Prostate gland (tissue), 2 donors: ENCODE results near the gene WWOX. TPM values are rescaled to one million over a fixed set of nuclear protein-coding genes. Genes with fewer than 3 reads are reported as not detected.

Experiments used
- DNase-seq: peaks from one replicate; pipeline ENCODE4 v3.0.0-alpha.2; 2019; ENCODE audit warnings: low spot score
- H3K27ac ChIP-seq, 2 donors: fragments of 200-600 bp; sonication (generic); 2 replicates each; pipeline ENCODE4 v1.5.1; 2017 to 2019
- H3K27me3 ChIP-seq: fragments of 200-600 bp; sonication (generic); replicated peaks from 2 replicates; pipeline ENCODE4 v1.5.1; 2019; ENCODE audit not compliant: insufficient read depth
- H3K36me3 ChIP-seq, 2 donors: fragments of 200-600 bp; sonication (generic); 1 replicate in 1 of 2; 2 replicates in 1 of 2; pipeline versions ENCODE4 v1.5.1 to v1.8.1; 2017 to 2019
- H3K4me1 ChIP-seq: fragments of 200-600 bp; sonication (generic); replicated peaks from 2 replicates; pipeline ENCODE4 v1.5.1; 2019
- H3K4me3 ChIP-seq, 2 donors: fragments of 200-600 bp; sonication (generic); 2 replicates each; pipeline ENCODE4 v1.5.1; 2017 to 2019
- H3K9me3 ChIP-seq: fragments of 200-600 bp; sonication (generic); 2 replicates; pipeline ENCODE4 v1.5.1; 2017
- POLR2A ChIP-seq: fragments of 450-650 bp; IDR thresholded peaks from one replicate; pipeline ENCODE4 v1.6.1; 2016; ENCODE audit warnings: antibody characterized with exemption, mild to moderate bottlenecking
- POLR2AphosphoS5 ChIP-seq: sonication (generic); formaldehyde crosslinking; IDR thresholded peaks from one replicate; pipeline ENCODE4 v1.6.1; 2017; ENCODE audit warnings: antibody characterized with exemption
- WGBS: methylation state at CpG from one replicate; pipeline ENCODE4 v1.1.5; 2018; 5-methylcytosine and 5-hydroxymethylcytosine counted together
- intact Hi-C: fragments of 100-400 bp; cut with DNase I; formaldehyde crosslinking; loops from one replicate; pipeline ENCODE4 v1.14.2; 2022
- total RNA-seq, 2 donors: library from RNA; depleted of rRNA; stranded (reverse); fragments of >200 nt; gene quantifications; one replicate each; pipeline ENCODE4 v1.1.0, GENCODE V29; 2016
- TF ChIP-seq, protein P1 (sequence below), 4 experiments: fragments of 200-600 bp in 2 of 4; fragments of 450-650 bp in 2 of 4; sonication (generic) in 2 of 4; IDR thresholded peaks; 1 replicate in 3 of 4; 2 replicates in 1 of 4; pipeline ENCODE4 v1.5.1; 2016 to 2019; ENCODE audit warnings: antibody characterized with exemption in 4 of 4, mild to moderate bottlenecking in 2 of 4, moderate library complexity in 2 of 4

Gene WWOX
- total RNA-seq, 2 donors from 2014 or later, result 93.2 to 99.4 TPM

DNA sequence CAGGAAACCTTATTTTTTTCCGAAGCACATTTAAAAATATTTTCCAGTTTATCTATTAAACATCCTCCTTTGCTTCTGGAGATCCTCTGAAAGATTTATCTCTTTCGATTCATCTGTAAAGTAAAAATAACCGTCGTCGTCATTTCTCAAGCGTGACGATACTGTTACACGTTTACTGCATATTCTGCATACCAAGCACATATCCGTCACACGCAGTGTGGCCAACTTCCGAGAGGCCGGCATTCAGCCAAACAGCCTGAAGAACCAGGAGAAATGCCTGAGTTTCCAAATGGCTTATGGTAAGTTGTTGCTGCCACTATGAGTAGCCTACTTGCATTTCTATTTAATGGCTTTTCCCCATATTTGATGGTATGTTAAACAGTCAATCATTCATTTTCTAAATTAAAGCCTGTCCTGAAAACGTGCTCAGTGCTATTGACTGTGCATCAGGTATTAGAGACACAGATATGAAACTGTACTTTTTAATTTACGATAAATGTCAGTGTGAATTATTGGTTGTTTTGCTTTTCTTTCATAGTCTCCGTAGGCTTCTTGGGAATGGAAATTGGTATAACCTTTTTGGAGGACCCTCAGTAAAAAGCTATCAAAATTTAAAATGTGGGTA, 275.7 kb downstream of the WWOX start:
- no peak for DNase-seq
- Histone ChIP-seq H3K27ac (no peak overlapping the region), H3K36me3 (no peaks in the 10 kb centered on the region), H3K4me3 (no peak overlapping the region), H3K27me3 (no peaks in the 10 kb centered on the region), H3K9me3 (no peaks in the 10 kb centered on the region), H3K4me1 (no peaks in the 10 kb centered on the region)
- 90% methylated on average over 15 of the region's 15 CpGs for WGBS
- TF ChIP-seq POLR2A, result no peak
- TF ChIP-seq POLR2AphosphoS5, result no peak
- intact Hi-C loops, result no loop called here

DNA sequence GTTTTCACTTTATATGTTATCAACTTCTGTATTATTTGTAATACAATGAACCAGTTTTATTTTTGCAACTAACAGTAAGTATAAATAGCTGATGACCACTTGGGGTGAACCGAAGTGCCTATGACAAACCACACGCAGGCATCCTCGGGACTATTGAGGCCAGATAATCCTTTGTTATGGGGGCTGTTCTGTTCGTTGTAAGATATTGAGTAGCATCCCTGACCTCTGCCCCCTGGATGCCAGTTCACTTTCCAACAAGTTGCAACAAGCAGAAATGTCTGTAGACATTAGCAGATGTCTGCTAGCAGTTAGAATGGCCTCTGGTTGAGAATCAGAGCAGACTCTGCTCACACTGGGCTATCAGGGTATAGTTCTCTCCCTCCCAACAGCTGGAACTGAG, 277.0 kb downstream of the WWOX start:
- H3K4me3 ChIP-seq, result no peak overlapping the region
- intact Hi-C loops, result no loop called here
- no peaks in the 10 kb centered on the region for H3K36me3 ChIP-seq
- H3K4me1 ChIP-seq, result no peaks in the 10 kb centered on the region
- no peak for DNase-seq
- no peak for TF ChIP-seq POLR2A
- TF ChIP-seq, protein P1, sequence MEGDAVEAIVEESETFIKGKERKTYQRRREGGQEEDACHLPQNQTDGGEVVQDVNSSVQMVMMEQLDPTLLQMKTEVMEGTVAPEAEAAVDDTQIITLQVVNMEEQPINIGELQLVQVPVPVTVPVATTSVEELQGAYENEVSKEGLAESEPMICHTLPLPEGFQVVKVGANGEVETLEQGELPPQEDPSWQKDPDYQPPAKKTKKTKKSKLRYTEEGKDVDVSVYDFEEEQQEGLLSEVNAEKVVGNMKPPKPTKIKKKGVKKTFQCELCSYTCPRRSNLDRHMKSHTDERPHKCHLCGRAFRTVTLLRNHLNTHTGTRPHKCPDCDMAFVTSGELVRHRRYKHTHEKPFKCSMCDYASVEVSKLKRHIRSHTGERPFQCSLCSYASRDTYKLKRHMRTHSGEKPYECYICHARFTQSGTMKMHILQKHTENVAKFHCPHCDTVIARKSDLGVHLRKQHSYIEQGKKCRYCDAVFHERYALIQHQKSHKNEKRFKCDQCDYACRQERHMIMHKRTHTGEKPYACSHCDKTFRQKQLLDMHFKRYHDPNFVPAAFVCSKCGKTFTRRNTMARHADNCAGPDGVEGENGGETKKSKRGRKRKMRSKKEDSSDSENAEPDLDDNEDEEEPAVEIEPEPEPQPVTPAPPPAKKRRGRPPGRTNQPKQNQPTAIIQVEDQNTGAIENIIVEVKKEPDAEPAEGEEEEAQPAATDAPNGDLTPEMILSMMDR (IDR thresholded peaks at IDR 0.05), result no peak
- no peak for TF ChIP-seq POLR2AphosphoS5
- no peaks in the 10 kb centered on the region for H3K9me3 ChIP-seq
- 87% methylated on average over 4 of the region's 4 CpGs for WGBS
- H3K27me3 ChIP-seq, result no peaks in the 10 kb centered on the region
- H3K27ac ChIP-seq, result no peak overlapping the region

DNA sequence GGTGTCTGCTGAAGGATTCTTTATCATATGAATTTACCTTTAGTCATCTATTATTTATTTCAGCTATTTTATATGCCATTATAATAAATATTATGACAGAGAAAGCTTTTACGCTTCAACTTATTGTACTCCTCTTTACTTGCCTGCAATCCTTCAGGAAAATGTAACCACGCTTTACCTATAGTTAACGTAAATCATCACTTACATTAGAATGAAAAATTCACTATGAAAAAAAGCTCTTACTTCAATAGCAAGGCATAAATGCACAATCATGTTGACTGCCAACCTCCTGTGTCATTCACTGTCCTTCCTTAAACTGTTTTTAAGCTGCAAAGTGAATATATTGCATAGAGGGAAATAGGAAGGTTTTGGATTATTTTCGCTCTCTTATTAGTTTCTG, 277.9 kb downstream of the WWOX start:
- Histone ChIP-seq H3K4me3 (no peak overlapping the region), H3K36me3 (no peaks in the 10 kb centered on the region), H3K9me3 (no peaks in the 10 kb centered on the region), H3K27me3 (no peaks in the 10 kb centered on the region), H3K27ac (no peak overlapping the region), H3K4me1 (no peaks in the 10 kb centered on the region)
- 97% methylated on average over 4 of the region's 4 CpGs for WGBS
- no peak for DNase-seq
- TF ChIP-seq POLR2A (no peak), POLR2AphosphoS5 (no peak)
- TF ChIP-seq, protein P1 (IDR thresholded peaks at IDR 0.05), result no peak
- intact Hi-C loops, result no loop called here

DNA sequence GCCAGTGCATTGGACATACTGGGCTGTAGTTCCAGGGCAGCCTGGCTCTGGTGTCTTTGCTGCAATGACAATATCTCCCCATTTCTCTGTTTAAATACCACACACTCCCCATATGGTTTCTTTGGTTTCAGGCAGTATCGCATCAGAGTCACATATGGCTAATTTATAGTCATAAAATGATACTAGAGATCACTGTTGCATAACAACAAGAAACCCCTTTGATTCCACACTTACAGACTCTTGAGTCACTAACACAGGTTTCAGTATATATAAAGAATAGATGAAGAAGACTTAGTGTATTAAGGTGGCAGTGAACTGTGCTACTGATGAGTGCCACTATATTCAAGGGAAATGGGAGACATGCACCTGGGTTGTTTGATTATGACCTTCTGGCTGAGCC, 281.6 kb downstream of the WWOX start:
- intact Hi-C loops, result no loop called here
- Histone ChIP-seq H3K27me3 (no peaks in the 10 kb centered on the region), H3K9me3 (no peaks in the 10 kb centered on the region), H3K27ac (no peak overlapping the region), H3K4me3 (no peak overlapping the region), H3K36me3 (no peaks in the 10 kb centered on the region), H3K4me1 (no peaks in the 10 kb centered on the region)
- WGBS, result 100% methylated on average over 1 of the region's 1 CpG
- TF ChIP-seq, protein P1 (IDR thresholded peaks at IDR 0.05), result no peak
- no peak for TF ChIP-seq POLR2A
- no peak for TF ChIP-seq POLR2AphosphoS5
- DNase-seq, result no peak

DNA sequence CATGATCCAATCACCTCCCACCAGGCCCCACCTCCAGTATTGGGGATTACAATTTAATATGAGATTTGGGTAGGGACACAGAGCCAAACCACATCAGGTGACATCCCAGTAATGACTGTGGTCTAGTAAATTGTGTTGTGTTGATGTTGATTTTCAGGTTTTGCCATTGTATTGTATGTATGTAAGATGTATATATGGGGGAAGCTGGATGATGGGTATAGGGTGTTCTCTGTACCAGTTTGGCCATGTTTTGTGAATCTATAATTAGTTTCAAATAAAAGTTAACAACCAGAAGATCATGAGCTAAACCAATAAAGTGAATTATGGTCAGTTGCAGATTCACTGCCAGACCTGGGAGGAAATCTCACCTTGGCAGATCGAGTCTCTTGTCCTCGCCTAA, 283.7 kb downstream of the WWOX start:
- no peak overlapping the region for H3K4me3 ChIP-seq
- no peaks in the 10 kb centered on the region for H3K36me3 ChIP-seq
- H3K27ac ChIP-seq, result no peak overlapping the region
- WGBS, result 85% methylated on average over 2 of the region's 2 CpGs
- no peaks in the 10 kb centered on the region for H3K4me1 ChIP-seq
- TF ChIP-seq POLR2A (no peak), POLR2AphosphoS5 (no peak)
- intact Hi-C loops, result no loop called here
- no peaks in the 10 kb centered on the region for H3K9me3 ChIP-seq
- no peak for DNase-seq
- no peaks in the 10 kb centered on the region for H3K27me3 ChIP-seq

DNA sequence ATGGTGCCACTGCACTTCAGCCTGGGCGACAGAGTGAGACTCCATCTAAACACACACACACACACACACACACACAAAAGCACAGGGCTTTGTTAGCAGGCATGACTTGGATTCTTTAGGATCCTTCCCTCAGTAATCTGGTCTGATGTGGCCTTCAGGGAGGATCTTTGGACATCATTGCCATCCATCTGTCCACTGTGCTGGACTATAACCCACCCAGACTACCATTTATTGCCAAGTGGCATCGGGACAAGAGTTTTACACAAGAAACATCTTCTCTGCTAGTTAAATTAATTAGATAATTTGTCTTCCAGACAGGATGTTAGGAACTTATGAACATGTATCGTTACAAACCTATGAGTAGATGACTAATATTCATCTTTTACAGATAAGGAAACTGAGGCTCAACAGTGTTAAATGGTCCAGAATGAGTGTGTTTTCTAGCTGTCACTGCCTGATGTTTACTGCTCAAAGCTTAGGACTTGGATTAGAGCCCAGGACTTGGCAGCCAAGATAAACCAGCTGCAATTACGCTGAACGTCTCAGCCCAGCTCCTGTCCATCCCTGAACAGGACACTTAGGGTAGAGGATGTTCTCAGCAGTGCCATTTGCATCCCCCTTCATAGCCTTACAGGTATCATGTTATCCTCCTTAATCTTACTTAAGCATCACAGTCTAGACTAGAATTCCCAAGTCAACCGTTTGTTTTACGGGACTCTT, 285.8 kb downstream of the WWOX start:
- DNase-seq, result no peak
- H3K4me1 ChIP-seq, result no peaks in the 10 kb centered on the region
- intact Hi-C loops, result no loop called here
- TF ChIP-seq POLR2AphosphoS5 (no peak), POLR2A (no peak)
- TF ChIP-seq, protein P1 (IDR thresholded peaks at IDR 0.05), result no peak
- no peaks in the 10 kb centered on the region for H3K36me3 ChIP-seq
- no peak overlapping the region for H3K4me3 ChIP-seq
- no peaks in the 10 kb centered on the region for H3K9me3 ChIP-seq
- WGBS, result 51% methylated on average over 7 of the region's 7 CpGs
- H3K27ac ChIP-seq, result no peak overlapping the region
- H3K27me3 ChIP-seq, result no peaks in the 10 kb centered on the region
